HEK293T (cell line): ENCODE measurements around the gene DDIT4.

Source experiments
- CTCF ChIA-PET: fragments of 350-600 bp; formaldehyde crosslinking; extraction: SDS; loops from one replicate; lab custom pipeline; 2021; ENCODE audit warnings: antibody characterized with exemption, inconsistent platforms; lab: Yijun Ruan, JAX
- POLR2A ChIA-PET: fragments of 350-600 bp; formaldehyde crosslinking; extraction: SDS; loops from one replicate; lab custom pipeline; 2020; ENCODE audit warnings: antibody characterized with exemption, inconsistent platforms; lab: Yijun Ruan, JAX
- DNase-seq: peaks from one replicate; pipeline ENCODE4 v3.0.0; 2012; ENCODE audit warnings: mixed read lengths; ENCODE audit errors: extremely low spot score
- ARNT ChIP-seq: fragments of 450-650 bp; IDR thresholded peaks from 2 replicates; pipeline ENCODE4 v1.6.1; 2017; ENCODE audit warnings: mild to moderate bottlenecking
- BHLHE40 ChIP-seq: fragments of 450-650 bp; IDR thresholded peaks from 2 replicates; pipeline ENCODE4 v1.6.1; 2016; ENCODE audit warnings: mild to moderate bottlenecking, moderate library complexity, borderline replicate concordance
- CTBP1 ChIP-seq: fragments of 450-650 bp; IDR thresholded peaks from 2 replicates; pipeline ENCODE4 v1.6.1; 2016; ENCODE audit warnings: borderline replicate concordance
- ELF4 ChIP-seq: fragments of 450-650 bp; IDR thresholded peaks from 2 replicates; pipeline ENCODE4 v1.6.1; 2017; ENCODE audit warnings: antibody characterized with exemption
- FOXA1 ChIP-seq: fragments of 450-650 bp; IDR thresholded peaks from 2 replicates; pipeline ENCODE4 v1.6.1; 2016; ENCODE audit warnings: mild to moderate bottlenecking
- FOXK2 ChIP-seq: fragments of 450-650 bp; IDR thresholded peaks from 2 replicates; pipeline ENCODE4 v1.6.1; 2016; ENCODE audit warnings: mild to moderate bottlenecking
- FOXM1 ChIP-seq: fragments of 450-650 bp; IDR thresholded peaks from 2 replicates; pipeline ENCODE4 v1.6.1; 2017; ENCODE audit warnings: mild to moderate bottlenecking, borderline replicate concordance
- HDGF ChIP-seq: fragments of 450-650 bp; IDR thresholded peaks from 2 replicates; pipeline ENCODE4 v1.6.1; 2017; ENCODE audit warnings: antibody characterized with exemption, borderline replicate concordance
- L3MBTL2 ChIP-seq: fragments of 450-650 bp; conservative IDR thresholded peaks from 2 replicates; pipeline ENCODE4 v1.6.1; 2016; ENCODE audit warnings: mild to moderate bottlenecking
- LEF1 ChIP-seq: fragments of 450-650 bp; IDR thresholded peaks from 2 replicates; pipeline ENCODE4 v1.6.1; 2017; ENCODE audit warnings: mild to moderate bottlenecking, borderline replicate concordance
- NFRKB ChIP-seq: fragments of 450-650 bp; IDR thresholded peaks from 2 replicates; pipeline ENCODE4 v1.6.1; 2016; ENCODE audit warnings: mild to moderate bottlenecking, moderate library complexity
- SP1 ChIP-seq: fragments of 450-650 bp; IDR thresholded peaks from 2 replicates; pipeline ENCODE4 v1.6.1; 2017
- SUZ12 ChIP-seq: fragments of 450-650 bp; IDR thresholded peaks from 2 replicates; pipeline ENCODE4 v1.6.1; 2016; ENCODE audit warnings: mild to moderate bottlenecking
- TARDBP ChIP-seq: fragments of 450-650 bp; IDR thresholded peaks from 2 replicates; pipeline ENCODE4 v1.6.1; 2016
- ZNF384 ChIP-seq: fragments of 450-650 bp; IDR thresholded peaks from 2 replicates; pipeline ENCODE4 v1.6.1; 2016
- TF ChIP-seq, protein P1 (sequence below): fragments of 450-650 bp; IDR thresholded peaks from 2 replicates; pipeline ENCODE4 v1.6.1; 2016

The DDIT4 gene

DNA sequence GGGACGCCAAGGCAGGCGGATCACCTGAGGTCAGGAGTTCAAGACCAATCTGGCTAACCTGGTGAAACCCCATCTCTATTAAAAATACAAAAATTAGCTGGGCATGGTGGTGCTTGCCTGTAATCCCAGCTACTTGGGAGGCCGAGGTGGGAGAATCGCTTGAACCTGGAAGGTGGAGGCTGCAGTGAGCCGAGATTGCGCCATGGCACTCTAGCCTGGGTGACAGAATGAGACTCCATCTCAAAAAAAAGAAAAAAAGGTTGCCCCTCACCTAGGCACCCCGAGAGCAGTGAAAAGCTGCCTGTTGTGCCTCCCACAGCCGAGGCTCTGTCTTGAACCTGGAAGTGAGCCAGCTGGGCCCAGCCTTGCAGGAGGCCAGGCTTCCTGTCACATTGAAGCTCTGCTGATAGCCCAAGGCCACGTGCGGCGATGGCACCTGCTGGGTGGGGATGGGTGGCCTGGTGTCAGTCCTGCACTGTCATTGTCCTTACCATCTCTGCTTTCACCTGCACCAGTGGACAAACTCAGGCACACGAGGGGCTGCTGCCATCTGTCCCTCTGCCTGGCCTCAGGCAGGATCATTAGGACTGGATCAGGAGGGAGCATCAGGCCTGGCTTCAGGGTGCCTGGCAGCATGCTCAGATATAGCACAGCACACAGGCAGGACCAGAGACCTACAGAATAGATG lies 43.2 kb downstream of the DDIT4 start:
- TF ChIP-seq FOXA1 (no peak), FOXM1 (no peak), TARDBP (no peak)
- CTCF ChIA-PET: interaction anchor here (0.6 kb wide), 1 partner anchor 11 kb away, joined by 3 read pairs; no protein-coding TSS in a partner anchor
- DNase-seq: no peak
- POLR2A ChIA-PET: interaction anchor here (0.7 to 22.3 kb wide), 3 partner anchors 39 to 940 kb away, joined by 3 to 517 read pairs (median 3); partner anchors contain the start of genes ASCC1 and DDIT4

DNA sequence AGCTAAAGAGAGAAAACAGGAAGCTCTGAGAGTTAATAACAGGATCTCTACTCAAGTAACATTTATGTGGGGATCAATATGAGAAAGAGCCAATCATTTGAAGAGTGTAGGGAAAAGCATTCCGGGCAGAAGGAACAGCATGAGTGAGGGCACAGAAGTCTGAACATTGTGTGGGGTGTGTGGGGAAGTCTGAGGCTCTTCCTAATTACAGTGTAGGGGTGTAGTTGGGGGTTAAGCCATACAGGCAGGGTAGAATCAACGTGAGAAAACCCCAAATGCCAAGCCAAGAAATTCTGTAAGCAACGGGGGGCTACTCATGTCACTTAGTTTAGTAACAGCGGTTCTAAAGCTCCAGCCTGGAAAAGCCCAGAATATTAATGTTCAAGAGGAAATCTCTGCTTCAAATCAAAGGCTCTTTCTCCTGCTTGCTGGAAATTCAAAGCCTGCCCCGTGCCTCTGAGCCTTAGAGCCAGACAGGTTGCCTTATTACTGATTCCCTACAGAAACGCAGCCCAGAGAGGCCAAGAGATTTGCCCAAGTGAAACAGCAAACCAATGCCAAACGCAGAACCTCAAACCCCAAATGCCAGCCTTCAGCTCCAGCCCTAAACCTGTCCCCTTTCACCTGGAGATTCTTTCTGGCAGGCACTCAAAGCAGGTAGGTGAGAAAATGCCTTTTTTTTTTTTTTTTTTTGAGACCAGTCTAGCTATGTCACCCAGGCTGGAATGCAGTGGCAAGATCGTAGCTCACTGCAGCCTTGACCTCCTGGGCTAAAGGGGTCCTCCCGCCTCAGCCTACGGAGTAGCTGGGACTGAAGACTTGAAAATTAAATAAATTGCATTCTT lies 44.9 kb downstream of the DDIT4 start:
- TF ChIP-seq FOXM1 (no peak), HDGF (no peak), LEF1 (no peak), SUZ12 (no peak), TARDBP (no peak), CTBP1 (no peak), ELF4 (no peak), BHLHE40 (no peak), FOXA1 (no peak), SP1 (no peak), FOXK2 (no peak), L3MBTL2 (no peak), NFRKB (no peak), ZNF384 (no peak; the same call in 1 of the 2 replicates), ARNT (no peak)
- TF ChIP-seq, protein P1, sequence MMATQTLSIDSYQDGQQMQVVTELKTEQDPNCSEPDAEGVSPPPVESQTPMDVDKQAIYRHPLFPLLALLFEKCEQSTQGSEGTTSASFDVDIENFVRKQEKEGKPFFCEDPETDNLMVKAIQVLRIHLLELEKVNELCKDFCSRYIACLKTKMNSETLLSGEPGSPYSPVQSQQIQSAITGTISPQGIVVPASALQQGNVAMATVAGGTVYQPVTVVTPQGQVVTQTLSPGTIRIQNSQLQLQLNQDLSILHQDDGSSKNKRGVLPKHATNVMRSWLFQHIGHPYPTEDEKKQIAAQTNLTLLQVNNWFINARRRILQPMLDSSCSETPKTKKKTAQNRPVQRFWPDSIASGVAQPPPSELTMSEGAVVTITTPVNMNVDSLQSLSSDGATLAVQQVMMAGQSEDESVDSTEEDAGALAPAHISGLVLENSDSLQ: no peak
- CTCF ChIA-PET: no interaction called here
- POLR2A ChIA-PET: interaction anchor here (0.8 to 22.3 kb wide), 7 partner anchors 10 to 59 kb away, joined by 3 to 517 read pairs (median 3); partner anchors contain the start of gene DDIT4
- no peak for DNase-seq

DNA sequence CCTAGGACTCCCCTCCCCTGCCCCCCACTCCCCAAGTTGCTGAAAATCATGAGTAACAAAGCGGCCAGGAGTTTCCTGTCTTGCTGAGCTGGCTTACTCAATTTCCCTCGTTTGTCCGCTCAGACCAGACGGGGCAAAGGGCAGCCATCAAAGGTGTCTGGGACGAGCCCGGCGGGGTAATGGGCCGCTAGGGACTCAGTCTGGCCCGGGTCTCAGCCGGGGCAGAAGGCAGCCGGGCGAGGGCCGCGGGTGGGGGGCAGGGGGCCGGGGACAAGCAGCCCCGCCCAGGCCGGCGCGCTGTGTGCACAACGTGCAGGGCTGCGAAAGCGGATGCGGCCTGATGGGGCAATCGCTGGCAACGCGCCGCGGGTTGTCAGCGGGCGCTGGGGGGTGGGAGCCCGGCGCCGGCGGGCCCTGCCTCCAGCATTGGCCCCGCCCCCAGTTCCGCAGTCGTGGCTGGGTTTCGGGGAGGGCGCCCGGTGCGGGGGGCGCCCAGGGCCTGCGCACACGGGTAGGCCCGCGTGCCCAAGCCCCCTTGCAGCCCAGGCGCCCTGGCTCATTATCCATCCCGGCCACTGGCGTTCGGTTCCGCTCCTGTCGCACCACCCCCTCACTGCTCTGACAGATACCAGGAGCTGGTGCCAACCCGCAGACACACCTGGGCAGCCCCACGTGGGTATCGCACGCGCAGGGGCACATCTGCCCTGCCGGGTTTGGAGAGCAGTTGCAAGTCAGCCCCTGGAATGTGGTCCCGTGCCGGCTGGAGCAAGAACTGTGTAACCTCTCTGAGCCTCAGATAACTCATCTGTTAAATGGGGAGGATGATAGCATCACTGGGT lies 45.9 kb downstream of the DDIT4 start:
- TF ChIP-seq ZNF384 (no peak), FOXK2 (no peak), FOXA1 (no peak), CTBP1 (no peak), SP1 (no peak), HDGF (no peak; the same call in 1 of the 2 replicates), ELF4 (no peak), NFRKB (no peak), FOXM1 (no peak), BHLHE40 (no peak), L3MBTL2 (no peak), TARDBP (no peak), ARNT (no peak), SUZ12 (no peak), LEF1 (no peak)
- TF ChIP-seq, protein P1: no peak
- ChIA-PET CTCF (interaction anchor here (1.6 to 1.9 kb wide), 2 partner anchors 19 to 45 kb away, joined by 3 to 11 read pairs; no protein-coding TSS in a partner anchor), POLR2A (interaction anchor here (1.2 to 22.3 kb wide), 10 partner anchors 11 to 60 kb away, joined by 3 to 517 read pairs (median 12); partner anchors contain the start of genes DDIT4 and DNAJB12)
- DNase-seq: peak; percentile 74

DNA sequence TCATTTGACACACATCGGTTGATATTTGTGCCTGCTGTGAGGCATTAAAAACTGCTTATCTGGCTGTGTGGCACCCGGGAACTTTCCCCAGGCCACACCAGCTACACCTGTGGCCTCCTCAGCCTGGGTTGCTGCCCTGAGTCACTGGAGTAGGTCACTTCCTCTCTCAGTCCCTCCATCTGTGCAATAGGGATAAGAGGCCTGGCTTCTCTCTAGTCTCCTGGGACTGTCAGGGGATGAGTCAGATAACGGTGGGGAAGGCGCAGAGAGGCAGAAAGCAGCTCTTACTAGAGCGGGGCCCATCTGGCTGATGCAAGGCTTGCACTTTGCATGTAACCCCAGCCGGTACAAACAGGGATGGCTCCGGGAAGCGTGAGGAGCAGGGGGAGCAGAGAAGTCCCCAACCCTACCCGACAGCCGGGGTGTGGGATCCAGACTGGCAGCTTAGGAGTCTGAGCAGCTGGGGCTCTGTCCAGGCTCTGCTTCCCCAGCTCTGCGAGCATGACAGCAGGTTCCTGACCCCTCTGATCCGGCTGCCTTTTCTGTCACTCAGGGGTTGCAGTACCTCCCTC lies 47.0 kb downstream of the DDIT4 start:
- ChIA-PET CTCF (interaction anchor here (0.6 to 1.9 kb wide), 6 partner anchors 20 to 248 kb away, joined by 3 to 11 read pairs (median 3); no protein-coding TSS in a partner anchor), POLR2A (interaction anchor here (0.7 to 22.3 kb wide), 22 partner anchors 9 to 263 kb away, joined by 3 to 517 read pairs (median 6); partner anchors contain the start of genes DDIT4 and DNAJB12)
- no peak for TF ChIP-seq FOXM1
- no peak for TF ChIP-seq ELF4
- peak; percentile 50 for DNase-seq

DNA sequence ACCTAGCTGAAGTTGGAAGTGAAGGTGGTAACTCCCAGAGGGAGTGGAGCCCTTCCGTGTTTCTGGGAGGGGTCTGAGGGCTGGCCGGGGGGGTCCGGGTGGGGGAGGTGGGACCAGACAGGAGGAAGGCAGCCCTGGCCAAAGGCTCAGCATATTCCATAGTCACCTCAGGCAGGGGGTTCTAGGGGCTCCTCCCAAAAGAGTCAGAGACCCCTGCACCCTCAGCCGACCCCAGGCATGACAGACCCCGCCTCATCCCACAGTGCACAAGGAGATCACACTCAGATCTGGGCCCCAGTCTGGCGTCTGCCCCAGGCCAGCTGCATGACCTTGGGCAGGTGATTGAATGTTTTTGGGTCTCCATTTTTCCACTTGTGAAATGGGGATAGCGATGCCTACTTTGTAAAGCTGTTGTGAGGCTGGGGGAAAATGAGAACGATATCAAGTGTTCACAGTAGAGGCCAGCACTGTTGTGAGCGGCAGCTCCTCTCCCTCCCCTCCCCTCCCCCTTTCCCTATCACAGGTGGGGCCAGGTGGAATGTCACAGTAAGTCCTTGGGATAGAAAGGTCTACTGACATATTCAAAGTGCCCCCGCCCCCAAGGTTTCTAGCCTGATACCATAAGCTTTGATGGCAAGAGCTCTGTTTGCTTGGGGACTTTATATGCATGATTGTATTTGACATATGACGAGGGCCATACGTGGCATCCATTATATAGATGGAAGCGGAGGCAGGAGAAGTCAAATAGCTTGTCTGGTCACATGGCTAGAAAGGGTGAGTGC lies 47.7 kb downstream of the DDIT4 start:
- DNase-seq: no peak
- ChIA-PET CTCF (interaction anchor here (0.5 to 1.9 kb wide), 8 partner anchors 36 to 249 kb away, joined by 3 to 11 read pairs (median 3); no protein-coding TSS in a partner anchor), POLR2A (interaction anchor here (0.7 to 22.3 kb wide), 24 partner anchors 9 to 264 kb away, joined by 3 to 517 read pairs (median 6); partner anchors contain the start of genes DDIT4 and DNAJB12)
- TF ChIP-seq HDGF: no peak
- no peak for TF ChIP-seq NFRKB
- no peak for TF ChIP-seq ELF4
- no peak for TF ChIP-seq ZNF384
